ENCODE results near the gene CAMK2B.

CAMK2B gene

DNA sequence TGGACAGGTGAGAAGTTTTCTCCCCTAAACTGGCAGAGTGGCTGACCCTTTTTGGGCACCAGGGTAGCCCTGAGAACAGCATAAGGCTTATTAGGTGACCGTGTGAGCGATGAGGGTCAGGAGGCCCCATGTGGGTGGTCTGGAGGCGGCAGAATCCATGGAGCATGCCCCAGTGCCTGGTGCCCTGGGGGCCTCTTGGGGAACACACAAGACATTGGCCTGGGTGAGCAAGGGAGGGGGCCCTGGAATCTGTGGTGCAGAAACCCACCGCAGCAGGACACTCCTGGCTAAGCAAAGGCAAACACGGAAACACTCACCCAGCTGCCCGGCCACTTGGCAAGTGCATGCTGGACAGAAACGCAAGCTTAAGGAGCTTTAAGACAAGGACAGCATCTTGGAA is 95.1 kb downstream of the CAMK2B start:
- peaks cover 70% of the 10 kb centered on the region for H3K27me3 ChIP-seq (ENCODE audit: insufficient read depth, low read depth)
- no peaks in the 10 kb centered on the region for H3K4me1 ChIP-seq (ENCODE audit: low read depth, poor library complexity, severe bottlenecking)
- H3K36me3 ChIP-seq (ENCODE audit: insufficient read depth) = no peaks in the 10 kb centered on the region
- no peak overlapping the region for H3K4me2 ChIP-seq
- no peak for TF ChIP-seq CTCF (conservative IDR thresholded peaks at IDR 0.05; ENCODE audit: low read depth, low read length)
- H3K9ac ChIP-seq = no peak overlapping the region
- H3K4me3 ChIP-seq (IDR thresholded peaks at IDR 0.05; ENCODE audit: insufficient read depth, low read depth, low read length) = no peak overlapping the region
- H4K20me1 ChIP-seq (ENCODE audit: insufficient read depth) = no peaks in the 10 kb centered on the region
- no peak overlapping the region for H2AFZ ChIP-seq (ENCODE audit: low read depth)
- no peak overlapping the region for H3K27ac ChIP-seq
- no peaks in the 10 kb centered on the region for H3K79me2 ChIP-seq (ENCODE audit: insufficient read depth, low read depth)

- Histone ChIP-seq H3K4me2 (no peak overlapping the region), H2AFZ (ENCODE audit: low read depth) (no peak overlapping the region), H3K27me3 (ENCODE audit: insufficient read depth, low read depth) (peaks cover 71% of the 10 kb centered on the region), H4K20me1 (ENCODE audit: insufficient read depth) (no peaks in the 10 kb centered on the region), H3K36me3 (ENCODE audit: insufficient read depth) (no peaks in the 10 kb centered on the region), H3K79me2 (ENCODE audit: insufficient read depth, low read depth) (no peaks in the 10 kb centered on the region), H3K27ac (no peak overlapping the region), H3K4me3 (IDR thresholded peaks at IDR 0.05; ENCODE audit: insufficient read depth, low read depth, low read length) (no peak overlapping the region), H3K4me1 (ENCODE audit: low read depth, poor library complexity, severe bottlenecking) (no peaks in the 10 kb centered on the region), H3K9ac (no peak overlapping the region)
- TF ChIP-seq CTCF (conservative IDR thresholded peaks at IDR 0.05; ENCODE audit: low read depth, low read length) = no peak
Measured at GRCh38 chr7:44229546-44230105, 95.8 kb downstream of the CAMK2B start.

- Histone ChIP-seq H3K4me1 (ENCODE audit: low read depth, poor library complexity, severe bottlenecking) (no peaks in the 10 kb centered on the region), H3K4me2 (no peak overlapping the region), H4K20me1 (ENCODE audit: insufficient read depth) (no peaks in the 10 kb centered on the region), H2AFZ (ENCODE audit: low read depth) (no peak overlapping the region), H3K79me2 (ENCODE audit: insufficient read depth, low read depth) (no peaks in the 10 kb centered on the region), H3K27me3 (ENCODE audit: insufficient read depth, low read depth) (peaks cover 63% of the 10 kb centered on the region), H3K4me3 (IDR thresholded peaks at IDR 0.05; ENCODE audit: insufficient read depth, low read depth, low read length) (no peak overlapping the region), H3K9ac (no peak overlapping the region), H3K27ac (no peak overlapping the region), H3K36me3 (ENCODE audit: insufficient read depth) (no peaks in the 10 kb centered on the region)
- TF ChIP-seq CTCF (conservative IDR thresholded peaks at IDR 0.05; ENCODE audit: low read depth, low read length) = no peak
Measured at GRCh38 chr7:44228571-44229350, 96.6 kb downstream of the CAMK2B start.

DNA sequence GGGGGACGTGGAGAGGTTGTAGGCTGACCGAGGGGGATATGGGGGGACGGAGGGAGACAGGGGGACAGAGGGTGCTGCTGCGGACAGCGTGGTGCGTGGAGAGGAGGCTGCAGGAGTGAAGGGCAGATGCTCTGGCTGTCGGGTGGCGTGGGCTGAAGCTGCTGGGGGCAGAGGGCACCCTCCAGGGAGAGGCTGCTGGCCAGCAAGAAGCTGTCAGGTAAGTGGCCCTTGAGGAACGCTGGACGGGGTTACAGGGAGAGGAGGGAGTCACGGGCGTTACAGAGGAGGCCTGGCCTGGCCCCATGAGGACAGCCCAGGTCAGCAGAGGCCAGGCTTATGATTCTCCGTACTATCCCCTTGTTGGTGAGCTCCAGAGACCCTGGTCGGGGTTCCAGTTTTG is 97.5 kb downstream of the CAMK2B start:
- no peaks in the 10 kb centered on the region for H3K4me1 ChIP-seq (ENCODE audit: low read depth, poor library complexity, severe bottlenecking)
- no peak for TF ChIP-seq CTCF (conservative IDR thresholded peaks at IDR 0.05; ENCODE audit: low read depth, low read length)
- H3K4me2 ChIP-seq = no peak overlapping the region
- no peak overlapping the region for H3K9ac ChIP-seq
- H3K27ac ChIP-seq = no peak overlapping the region
- no peaks in the 10 kb centered on the region for H4K20me1 ChIP-seq (ENCODE audit: insufficient read depth)
- no peaks in the 10 kb centered on the region for H3K79me2 ChIP-seq (ENCODE audit: insufficient read depth, low read depth)
- H3K27me3 ChIP-seq (ENCODE audit: insufficient read depth, low read depth) = peaks cover 55% of the 10 kb centered on the region
- no peaks in the 10 kb centered on the region for H3K36me3 ChIP-seq (ENCODE audit: insufficient read depth)
- H2AFZ ChIP-seq (ENCODE audit: low read depth) = no peak overlapping the region
- no peak overlapping the region for H3K4me3 ChIP-seq (IDR thresholded peaks at IDR 0.05; ENCODE audit: insufficient read depth, low read depth, low read length)
